HG02610 (cell line): ENCODE measurements around the gene EWSR1.

Experiments
- ATAC-seq: cut with Tn5 transposase; IDR thresholded peaks from one replicate; pipeline ENCODE4 v1.9.1; 2021; ENCODE audit warnings: mild to moderate bottlenecking, moderate library complexity; ENCODE audit not compliant: unreplicated experiment

Gene EWSR1

DNA sequence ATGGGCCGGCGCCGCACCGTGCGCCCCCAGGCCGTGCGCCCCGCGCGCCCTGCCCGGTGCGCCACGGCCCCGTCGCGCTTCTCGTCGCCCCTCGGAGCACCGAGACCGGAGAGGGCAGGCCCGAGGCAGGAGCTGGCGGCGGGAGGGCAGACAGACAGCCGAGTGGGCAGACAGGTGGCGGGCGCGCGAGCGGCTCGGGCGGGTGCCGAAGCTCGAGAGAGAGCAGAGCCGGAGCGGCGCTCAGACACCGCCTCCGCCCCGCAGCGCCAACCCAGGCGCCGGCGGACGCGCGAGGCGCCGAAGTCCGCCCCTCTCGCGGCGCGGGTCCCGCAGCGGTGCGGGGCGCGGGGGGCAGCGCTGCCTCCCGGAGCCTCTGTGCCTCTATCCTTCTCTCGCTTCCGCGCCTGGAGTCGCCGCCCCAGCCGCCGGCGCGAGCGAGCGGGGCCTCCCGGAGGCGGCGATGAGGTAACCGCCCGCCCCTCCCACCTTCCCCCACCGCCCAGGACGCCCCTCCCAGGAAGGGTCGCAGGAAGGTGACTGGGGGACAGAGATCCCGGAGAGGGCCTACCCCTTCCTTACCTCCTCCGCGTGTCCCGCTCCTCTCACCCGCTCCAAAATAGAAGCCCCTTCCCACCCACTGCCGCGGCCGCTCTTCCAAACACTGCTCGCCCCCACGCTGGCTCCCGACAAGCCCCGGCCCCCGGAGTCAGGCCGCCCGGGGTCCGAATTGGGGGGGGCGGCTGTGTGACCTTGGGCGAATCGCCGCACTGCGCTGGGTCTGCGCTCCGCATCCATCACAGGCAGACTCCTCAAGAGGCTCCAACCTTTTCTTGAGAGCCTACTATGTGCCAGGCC lies 47.4 kb downstream of the EWSR1 start, which contains the start of gene RASL10A:
TSS of gene RASL10A (minus strand) at position 412 of the 855 bp plus-strand sequence. CDS start 451 bp downstream, outside the sequence.
- ATAC-seq = no peak

DNA sequence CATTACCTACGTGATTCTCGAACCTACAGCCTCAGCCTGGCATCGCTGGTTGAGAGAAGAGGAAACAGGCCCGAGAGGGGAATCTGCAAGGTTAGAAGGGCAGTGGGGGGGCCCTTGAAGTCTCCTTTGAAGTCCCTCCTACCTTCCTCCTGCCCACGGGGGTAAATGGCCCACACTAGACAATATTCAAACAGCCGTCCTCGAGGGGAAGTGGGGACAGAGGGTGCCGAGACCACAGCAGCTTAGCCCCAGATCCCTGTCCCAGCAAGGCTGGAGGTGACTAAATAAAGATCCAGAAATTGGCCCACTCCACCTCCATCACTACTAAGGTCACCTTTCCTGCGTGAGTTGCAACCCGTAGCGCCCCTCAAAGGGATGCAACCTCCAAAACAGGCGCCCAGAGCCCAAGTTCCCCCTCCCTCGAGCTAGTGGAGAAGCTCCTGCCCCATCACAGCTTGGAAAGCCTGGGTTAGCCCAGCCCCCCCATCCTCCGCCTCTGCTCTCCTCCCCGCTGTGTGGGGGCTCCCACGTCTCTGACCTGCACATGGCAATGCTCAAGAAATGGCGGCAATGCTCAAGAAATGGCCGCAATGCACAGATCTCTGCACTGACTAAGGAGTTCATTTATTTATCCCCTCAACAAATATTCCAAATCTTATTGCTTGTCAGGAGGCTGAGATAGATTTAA lies 48.2 kb downstream of the EWSR1 start:
- no peak for ATAC-seq

DNA sequence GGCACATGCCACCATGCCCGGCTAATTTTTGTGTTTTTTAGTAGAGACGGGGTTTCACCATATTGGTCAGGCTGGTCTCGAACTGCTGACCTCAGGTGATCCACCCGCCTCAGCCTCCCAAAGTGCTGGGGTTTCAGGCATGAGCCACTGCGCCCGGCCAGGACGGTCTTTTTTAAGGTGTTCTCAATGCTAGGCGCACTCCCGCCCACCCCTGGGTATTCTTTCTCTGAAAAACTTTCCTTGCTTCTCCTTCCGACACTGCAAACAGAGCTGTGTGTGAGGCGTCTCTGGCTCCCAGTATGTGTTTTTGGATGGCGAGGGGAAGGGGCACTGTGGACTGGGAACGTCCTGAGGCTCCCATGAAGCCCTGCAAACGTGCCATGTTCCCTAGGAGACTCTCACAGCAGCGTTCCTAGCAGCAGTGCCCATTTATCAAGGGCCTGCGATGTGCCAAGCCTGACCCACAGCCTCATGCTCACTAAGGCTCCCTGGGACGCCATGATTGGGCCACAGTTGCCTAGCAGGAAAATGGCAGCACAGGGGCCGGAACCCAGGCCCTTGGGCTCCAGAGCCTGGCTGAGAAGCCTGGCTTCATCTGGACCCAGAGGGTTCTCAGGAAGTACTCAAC lies 49.9 kb downstream of the EWSR1 start:
- ATAC-seq = no peak

DNA sequence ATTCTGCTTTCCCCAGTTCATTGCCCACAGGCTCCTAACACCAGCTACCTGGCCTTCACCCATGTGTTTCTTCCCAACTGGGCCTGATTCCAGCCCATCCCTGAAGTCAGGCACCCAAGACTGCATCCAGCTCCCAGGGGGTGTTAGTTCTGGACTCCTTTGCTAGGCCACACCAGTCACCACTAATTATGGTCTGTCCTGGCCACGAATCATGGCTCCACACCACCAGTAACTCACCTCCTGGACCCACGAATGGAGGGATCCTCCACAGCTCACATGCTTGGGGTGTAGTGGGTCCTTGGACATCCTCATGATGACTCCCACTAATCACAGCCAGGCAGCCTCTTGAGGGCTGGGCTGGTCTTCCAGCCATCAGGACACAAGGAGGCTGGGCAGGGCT lies 51.0 kb downstream of the EWSR1 start:
- ATAC-seq = no peak

DNA sequence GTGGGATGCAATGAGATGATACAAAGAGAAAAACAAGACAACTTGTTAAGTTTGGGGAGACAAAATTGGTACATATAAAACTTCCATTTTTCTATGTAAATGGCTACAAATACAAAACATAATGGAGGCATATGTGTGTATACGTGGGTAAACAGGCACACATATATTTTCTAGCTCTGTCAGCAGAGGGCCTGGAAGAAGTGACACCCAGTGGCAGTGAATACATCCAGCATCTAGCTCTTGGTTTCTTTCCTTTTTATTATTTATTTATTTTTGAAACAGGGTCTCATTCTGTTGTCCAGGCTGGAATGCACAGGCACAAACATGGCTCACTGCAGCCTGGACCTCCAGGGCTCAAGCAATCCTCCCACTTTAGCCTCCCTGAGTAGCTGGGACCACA lies 52.5 kb downstream of the EWSR1 start:
- no peak for ATAC-seq

DNA sequence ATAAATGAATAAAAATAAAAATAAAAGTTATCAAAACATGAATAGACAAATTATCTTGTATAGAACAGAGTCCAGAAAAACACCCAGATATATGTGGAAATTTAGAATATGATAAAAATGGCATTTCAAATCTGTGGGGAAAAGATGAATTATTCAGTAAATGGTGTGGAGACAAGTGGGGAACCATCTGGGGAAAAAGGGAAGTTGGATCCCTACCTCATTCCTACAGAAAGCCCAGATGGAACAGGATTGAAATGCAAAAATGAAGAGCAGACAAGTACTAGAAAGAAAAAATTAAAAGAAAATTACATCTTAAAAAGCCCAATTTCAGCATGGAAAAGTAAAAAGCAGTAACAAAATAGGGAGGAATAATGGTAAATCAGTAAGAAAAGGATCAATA lies 55.6 kb downstream of the EWSR1 start:
- no peak for ATAC-seq

DNA sequence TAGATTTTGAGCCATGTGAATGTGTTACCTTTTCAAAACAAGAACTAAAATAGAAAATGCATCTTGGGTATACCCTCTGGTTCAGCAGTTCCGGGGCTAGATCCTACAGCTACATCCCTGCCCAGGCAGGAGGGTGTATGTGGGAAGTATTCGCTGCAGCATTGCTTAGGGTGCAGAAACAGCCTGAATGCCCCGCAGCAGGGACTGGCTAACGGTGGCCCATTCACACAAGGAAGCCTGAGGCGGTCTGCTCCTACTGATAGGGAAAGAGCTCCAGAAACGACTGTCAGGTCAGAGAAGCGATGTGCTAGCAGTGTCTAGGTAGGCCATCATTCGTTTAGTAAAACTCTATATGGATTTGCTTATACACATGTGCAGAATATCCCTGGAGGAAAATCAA lies 57.3 kb downstream of the EWSR1 start:
- ATAC-seq = no peak

DNA sequence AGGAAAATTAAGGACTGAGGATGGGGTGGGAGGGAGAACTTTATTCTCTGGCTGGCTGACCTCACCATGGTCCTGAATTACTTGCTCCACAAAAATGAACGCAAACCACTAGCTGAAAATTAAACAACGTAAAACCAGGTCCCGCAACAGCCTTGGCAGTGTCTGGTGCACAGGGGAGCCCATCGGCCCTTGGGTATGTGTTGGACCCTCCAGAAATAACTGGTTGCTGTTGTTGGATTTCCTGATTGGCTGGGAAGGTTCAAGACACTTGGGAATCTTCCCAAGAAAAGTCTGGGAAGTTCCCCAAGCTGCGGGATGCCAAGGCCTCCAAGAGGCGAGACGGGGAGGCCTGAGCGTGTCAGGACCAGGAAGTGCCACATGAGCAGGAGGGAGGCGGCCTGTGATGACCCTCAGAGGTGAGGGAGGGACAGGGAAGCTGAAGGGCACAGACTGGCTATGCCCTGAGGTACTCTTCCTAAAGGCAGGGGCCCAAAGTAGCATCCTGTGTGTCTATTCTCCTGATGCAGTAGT lies 57.8 kb downstream of the EWSR1 start:
- ATAC-seq = no peak

DNA sequence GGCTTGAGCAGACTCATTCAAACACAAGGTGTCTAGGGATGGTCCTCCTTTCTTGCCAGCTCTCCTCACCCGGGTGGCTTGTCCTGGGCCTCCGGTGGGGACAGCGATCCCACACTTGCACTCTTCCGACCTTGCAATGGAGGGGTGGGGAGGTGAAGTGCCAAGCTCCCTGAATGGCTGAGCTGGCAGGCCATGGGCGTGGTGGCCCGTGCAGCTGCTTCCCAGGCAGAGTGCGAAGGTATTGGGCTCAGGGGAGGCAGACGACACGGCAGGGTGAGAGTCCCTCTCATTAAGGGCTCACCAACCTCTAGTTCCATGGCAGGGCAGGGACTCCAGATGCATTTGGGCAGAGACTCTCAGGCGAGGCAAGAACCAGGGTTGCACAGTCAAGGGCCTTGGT lies 58.4 kb downstream of the EWSR1 start:
- no peak for ATAC-seq

DNA sequence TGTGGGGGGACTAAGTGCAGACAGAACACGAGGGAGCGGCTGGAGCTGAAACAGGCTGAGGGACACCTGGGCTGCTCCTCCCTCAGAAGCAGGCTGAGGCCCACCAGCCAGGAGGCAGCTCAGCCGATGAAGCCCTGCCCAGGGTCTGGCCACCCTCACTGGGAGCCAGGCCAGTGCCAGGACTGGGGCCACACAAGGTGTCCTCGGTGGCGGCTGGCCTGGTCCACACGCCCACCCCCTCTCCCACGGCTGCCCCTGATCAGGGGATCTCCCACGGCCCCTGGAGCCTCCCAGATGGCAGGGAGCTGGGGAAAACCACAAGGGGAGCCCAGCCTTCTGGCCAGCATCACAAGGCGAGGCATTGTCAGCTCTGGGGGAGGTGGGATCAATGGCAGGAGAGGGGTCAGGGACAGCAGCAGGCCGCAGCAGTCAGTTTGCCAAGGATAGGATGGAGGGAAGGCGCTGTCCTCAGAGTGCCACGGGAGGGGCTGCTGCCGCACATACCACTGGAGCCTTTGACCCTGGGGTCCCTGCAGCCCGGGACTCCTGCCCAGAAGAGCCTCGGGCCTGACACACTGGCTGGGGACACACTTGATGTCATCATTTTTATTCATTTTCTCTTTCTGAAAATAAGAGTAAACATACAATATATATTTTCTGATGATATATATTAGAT lies 59.2 kb downstream of the EWSR1 start:
- ATAC-seq = no peak

DNA sequence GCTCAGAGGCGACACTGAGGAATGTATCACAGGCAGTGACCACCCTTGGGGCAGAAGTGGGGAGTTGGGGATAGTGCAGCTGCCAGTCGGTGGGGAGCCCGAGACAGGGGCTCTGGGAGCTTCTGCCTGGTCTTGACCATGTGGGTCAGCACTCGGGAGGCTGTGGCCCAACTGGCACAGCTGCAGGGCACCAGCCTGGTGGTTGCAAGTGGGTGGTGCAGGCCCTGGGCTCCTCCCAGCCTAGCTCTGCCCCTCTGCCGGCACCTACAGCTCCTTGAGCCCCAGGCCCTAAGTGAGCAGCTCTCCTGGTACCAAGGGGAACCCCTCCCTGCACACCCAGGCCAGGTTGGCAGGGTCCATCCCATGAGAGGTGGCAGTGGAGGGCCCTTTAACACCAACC lies 60.0 kb downstream of the EWSR1 start:
- ATAC-seq = no peak

DNA sequence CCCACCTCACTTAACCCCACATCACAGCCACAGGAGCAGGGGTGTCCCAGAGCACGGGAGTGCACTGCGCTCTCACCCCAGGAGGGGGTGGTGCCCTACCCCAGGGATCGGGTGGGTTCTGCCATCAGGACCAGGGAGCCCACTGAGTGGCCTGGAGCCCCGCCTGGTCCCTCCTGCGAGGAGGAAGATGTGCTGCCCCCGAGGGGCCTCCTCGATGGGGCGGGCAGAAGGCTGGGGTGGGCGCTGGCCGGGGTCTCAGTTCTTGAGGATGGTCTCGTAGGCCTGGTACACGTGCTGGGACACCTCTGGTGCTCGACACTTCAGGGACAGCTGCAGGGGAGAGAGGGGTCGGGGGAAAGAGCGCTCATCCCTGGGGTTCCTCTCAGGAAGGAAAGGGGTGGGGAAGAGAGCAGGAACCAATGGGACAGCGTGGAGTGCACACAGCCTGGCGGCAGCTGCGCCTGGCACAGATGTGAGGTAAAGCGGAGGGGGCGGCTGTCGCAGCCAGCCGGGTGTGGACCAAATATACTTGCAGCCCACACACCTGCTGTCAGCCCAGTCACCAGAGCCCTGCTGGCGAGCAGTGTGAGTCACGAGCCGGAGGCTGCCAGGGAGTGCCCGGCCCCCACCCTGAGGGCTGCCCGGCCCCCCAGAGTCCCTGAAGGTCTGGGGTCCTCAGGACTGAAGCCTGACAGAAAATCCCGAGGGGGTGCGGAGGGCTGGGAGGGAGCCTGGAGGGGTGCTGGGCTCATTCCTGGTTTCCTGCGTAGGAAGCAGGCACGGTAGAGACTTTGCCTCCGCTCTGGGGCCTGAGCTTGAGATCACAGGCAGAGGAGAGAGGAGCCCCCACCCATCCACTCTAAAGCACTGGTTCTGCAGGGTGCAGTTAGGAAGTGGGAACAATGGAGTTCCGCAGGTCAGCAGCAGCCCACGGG lies 60.8 kb downstream of the EWSR1 start:
- ATAC-seq = no peak

DNA sequence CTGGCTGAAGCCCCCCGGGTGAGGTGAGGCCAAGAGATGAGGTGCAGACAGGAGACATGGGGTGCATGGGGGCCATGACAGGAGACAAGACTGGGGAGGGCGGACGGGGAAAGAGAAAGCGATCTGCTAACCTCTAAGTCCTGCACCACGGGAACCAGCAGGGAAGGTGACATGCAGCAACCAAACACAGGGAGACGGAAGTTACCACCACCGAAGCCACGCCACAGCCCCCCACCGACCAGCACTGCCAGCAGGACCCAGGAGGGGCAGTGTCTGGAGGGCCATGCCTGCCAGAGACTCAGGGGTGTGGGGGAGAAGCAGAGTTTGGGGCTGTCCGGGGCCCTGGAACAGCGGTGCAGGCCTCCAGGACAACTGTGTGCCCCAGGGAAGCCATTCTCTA lies 61.5 kb downstream of the EWSR1 start:
- ATAC-seq = no peak

DNA sequence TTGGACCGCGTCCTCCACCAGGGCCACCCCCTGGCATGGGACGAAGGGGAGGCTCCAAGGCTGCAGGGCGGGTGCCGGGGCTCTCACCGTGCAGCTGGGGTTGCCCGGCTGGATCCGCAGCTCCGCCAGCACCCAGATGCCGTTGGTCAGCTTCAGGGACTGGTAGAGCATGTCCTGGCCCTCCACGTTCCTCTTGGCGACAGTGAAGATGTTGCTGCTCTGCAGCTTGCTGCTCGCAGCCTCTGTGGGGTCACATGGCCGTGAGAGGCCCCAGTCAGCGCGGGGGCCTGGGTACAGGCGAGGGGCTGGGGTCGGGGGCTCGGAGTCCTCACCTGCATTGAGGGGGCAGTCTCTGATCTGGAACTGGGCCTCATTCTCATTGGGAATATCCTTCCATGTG lies 62.2 kb downstream of the EWSR1 start:
- ATAC-seq = no peak

DNA sequence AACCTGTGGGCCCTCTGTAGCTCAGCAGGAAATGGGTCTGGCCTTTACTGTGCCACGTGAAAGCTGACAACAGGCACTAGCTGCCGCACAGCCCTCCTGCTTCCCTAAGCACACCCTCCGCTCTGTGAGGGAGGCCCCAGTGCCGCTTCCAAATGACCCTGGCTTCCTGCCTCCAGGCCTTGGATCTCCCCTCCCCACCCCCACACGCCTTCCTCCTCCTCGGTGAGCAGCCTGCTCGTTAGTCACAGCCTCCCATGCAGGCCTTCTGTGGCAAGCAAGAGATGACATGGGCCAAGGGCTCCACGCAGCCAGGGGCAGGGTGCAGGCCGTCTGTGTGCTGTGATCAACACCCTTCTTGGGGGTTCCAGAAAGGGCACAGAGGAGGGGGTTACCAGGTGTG lies 62.7 kb downstream of the EWSR1 start:
- ATAC-seq = no peak

DNA sequence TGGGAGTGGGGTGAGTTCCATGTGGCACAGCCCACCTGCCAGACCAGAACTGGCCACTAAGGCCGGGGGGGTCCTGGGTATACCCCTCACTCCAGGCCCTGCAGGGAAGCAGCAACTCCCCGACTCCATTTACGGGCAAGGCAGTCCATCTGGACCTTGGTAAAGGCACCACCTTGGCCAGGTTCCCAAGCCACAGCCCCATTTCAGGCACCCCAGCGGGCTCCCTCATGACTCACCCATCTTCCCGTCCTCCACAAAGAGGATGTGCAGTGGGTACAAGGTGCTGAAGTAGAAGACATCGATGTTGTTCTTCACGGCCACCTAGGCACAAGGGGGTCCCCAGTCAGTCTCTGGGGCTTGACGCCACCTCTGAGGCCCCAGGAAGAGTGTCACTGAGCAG lies 63.1 kb downstream of the EWSR1 start:
- no peak for ATAC-seq

DNA sequence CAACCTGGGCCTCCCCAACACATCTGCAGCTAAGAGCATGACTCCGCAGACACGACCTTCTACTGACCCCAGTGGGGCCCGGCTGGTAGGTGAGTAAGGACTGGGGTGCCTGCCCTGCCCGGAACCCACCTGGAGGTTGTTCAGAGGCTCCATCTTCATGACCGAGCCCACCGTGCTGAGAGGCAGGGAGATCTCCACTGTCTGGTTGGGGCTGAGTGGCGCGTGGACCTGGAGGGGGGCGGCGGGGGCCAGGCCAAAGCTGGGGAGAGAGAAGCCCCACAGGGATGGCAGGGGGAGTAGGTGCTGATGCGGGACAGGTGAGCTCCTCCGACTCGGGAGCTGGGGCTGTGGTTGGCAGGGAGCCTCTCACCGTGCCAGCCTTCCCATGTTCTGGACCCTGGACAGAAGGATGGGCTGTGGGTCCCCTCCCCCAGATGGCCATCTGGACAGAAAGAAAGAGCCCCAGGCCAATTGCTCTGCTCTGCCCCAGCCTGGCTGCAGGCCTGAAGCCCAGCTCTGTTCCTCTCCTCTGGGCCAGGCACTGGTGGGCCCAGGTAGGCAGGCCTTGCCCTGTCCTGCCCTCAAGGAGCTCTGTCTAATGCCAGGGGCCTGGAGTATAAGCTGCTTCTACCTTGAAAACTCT lies 63.7 kb downstream of the EWSR1 start:
- no peak for ATAC-seq

DNA sequence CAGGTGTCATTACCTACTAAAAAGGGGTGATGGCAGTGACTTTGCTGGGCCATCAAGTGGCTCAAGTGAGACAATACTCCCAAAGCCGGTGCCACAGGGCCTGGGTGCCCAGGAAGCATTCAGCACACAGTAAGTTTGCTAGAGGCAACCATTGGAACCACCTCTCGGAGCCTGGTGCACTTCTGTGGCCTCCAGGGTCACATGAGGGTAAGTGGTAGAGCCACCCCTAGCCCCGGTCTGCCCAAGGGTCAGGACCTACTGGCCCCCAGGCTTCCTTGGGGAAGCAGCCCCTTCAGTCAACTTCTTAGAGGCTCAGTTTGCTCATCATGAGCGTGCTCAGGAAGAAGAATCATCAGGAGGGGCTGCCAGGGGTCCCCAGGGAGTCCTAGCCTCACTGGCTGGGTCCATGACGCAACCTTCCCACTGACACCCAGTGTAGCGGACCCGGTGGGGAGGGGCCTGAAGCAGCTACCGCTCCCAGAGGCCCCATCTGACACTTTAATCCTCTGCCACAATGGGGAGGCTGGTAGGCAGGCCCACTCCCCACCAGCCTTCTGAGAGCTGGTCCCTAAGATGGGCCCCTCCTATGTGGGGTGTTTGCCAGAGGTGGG lies 64.9 kb downstream of the EWSR1 start:
- ATAC-seq = no peak

DNA sequence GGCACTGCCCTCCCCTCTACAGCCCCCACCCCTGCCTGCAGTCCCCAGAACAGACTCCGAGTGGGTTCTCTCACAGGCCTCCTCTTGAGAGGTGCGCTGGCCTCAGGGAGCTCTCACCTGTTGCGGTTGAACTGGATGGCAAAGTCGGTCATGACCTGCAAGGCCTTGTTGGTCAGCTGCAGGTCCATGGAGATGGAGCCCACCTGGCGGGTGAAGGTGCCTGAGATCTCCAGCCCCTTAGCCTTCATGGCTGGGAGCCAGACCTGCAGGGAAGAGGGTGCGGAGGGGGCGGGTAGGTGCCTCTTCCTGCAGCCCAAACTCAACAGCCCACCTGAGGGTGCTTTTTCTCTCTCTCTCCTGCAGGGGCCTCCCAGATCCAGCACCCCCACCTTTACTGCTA lies 66.1 kb downstream of the EWSR1 start:
- no peak for ATAC-seq
